HG03159 (cell line): Measurements from ENCODE around the gene FOLR1.

Experiments used
- ATAC-seq: cut with Tn5 transposase; IDR thresholded peaks from one replicate; pipeline ENCODE4 v1.9.1; 2021; ENCODE audit warnings: mild to moderate bottlenecking, moderate library complexity; ENCODE audit not compliant: unreplicated experiment

FOLR1 gene

DNA sequence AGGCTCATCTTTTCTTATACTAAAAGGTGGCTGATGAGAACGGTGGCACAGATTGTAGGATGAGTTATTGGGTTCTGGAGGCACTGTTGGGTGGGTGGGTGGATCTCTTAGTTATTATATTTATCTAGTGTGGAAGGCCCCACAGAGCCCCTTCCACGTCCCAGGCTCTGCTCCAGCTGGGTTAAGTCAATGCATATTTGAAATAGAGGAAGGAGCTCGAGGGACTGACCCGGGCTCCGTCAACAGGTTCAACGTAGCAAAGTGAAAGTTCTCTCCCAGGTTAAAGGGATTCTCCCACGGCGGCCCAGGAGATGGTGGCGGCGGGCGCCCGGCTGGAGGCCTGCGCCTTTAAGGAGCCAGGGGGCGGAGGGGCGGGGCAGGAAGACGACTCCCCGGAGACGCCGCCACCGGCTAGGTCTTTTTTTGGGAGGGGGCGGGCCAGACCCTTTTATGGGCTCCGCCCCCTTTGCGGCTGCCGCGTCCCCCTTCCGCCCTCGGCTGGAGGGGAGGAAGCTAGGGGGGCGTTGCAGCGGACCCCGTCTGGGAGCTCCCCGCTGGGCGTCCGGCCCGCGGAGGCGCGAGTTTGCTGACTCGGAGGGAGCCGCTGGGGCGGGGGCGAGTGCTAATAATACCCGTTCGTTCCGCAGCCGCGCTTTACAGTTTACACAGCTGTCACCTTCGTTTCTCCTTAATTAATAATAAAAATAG lies 31.1 kb downstream of the FOLR1 start:
- ATAC-seq = peak; percentile 62

DNA sequence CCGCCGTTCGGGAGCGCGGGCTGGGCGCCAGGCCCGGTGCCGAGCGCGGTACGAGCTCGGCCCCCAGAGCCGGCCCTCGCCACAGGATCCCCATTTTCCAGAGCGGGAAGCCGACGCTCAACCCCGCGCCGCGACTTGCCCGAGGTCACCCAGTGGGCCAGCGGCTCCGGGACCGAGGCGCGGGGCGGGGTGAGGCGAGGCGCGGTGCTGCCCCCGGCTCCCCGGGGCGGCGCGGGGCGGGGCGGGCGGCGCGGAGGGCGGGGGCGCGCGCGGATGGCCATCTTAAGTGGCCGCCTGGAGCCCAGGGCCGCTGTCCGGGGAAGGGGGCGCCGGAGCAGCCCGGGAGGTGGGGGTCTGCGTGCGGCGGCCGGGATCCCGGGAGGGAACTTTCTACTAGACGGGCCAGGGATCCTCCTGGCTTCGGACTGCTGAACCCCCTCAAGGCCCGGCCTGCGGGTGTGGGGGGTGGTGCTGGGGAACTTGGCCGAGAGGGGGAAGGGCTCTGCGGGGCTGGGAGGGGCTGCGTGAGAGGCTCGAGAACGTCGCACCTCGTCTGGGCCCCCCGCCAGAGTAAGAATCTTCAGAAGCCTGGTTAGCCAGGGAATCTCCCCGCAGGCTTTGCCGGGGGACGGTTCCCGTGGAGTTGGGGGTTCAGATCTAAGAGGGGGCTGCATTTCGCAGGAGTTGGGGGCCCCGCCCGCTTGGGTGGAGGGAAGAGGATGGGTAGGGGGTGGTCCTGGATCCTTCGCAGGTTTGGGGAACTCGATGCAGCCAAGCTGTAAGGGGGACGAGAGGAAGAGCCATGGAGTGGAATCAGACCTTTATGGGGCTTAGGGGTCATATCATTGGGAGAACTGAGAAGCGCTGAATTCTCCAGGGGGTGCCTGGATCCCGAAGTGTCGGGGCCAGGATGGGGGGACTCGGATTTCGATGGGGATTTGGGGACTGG lies 31.9 kb downstream of the FOLR1 start:
- peak; percentile 44 for ATAC-seq

DNA sequence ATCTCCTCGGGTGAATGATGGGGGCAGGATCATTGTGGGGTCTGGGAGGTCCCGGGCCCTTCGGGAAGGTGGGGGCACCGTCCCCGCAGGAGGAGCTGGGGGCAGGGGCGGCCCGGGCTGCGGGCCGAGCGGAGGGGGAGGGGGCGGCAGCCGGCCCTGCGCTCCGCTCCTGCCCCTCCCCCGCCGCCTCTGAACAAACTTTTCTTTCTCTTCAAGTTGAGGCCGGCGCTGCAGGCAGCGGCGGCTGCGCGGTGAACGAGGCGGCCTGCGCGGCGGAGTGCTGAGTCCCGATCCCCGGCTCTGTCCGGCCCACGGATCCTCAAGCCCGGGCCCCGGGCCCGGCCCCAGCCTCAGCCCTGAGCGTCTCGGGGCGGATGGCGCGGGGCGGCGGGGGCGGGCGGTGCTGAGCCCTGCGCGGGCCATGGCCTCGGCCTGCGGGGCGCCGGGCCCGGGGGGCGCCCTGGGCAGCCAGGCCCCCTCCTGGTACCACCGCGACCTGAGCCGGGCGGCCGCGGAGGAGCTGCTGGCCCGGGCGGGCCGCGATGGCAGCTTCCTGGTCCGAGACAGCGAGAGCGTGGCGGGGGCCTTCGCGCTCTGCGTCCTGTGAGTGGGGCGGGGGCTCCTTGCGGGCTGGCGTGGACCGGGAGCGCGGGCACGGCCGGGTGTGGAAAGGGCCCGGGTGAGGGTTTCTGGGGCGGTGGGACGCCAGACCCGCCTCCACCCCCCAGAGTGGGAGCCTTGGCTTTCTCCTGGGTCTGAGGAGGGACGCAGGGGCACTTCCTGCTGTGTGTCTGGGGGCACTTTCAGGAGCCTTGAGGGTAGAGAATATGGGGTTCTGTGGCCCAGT lies 32.8 kb downstream of the FOLR1 start, which contains the start of gene INPPL1:
INPPL1 (plus strand) TSS at position 204 of the 847 bp plus-strand sequence; CDS start at position 422, 218 bp downstream.
- ATAC-seq = no peak

DNA sequence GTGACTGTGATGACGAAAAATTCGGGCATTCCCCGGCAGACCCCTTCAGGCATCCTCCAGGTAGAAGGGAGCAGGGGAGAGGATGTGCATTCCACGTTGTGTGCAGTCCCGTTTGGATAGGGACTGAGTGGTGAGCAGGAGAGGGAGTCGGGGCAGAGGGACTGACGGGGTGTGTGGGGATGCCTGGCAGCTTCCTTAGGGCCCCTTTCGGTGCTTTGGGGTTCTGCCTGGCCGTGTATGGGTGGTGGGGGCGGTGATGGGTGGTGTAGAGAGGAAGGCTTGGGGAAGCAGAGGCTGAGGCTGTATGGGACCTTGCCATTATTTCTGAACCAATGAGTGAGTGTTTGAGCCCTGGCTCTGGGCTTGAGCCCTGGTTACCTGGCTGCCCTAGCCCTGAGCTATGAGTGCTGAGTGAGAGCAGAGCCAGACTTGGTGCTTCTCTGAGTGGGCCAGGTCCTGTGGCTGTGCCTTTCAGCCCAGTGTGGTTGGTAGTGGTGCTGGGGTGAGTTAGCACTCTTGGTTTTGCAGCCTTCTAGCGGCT lies 33.5 kb downstream of the FOLR1 start:
- ATAC-seq = no peak

DNA sequence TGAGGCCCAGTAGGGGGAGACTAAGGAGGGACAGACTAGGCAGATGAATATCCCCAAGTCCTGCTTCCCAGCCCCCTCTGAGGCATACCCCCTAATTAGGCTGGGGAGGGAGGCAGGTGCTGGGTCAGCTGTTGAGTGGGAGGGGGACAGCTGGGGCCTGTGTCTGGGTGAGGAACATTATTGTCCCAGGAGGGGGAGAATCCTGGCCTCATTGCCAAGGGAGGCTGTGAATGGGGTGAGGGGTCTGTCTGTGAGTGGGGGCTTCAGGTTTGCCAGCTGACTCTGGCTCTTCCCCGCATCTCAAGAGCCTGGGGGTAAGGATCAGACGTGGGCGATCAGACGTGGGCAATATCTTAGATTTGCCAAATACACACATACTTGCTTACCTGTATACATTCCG lies 34.8 kb downstream of the FOLR1 start:
- ATAC-seq = no peak

DNA sequence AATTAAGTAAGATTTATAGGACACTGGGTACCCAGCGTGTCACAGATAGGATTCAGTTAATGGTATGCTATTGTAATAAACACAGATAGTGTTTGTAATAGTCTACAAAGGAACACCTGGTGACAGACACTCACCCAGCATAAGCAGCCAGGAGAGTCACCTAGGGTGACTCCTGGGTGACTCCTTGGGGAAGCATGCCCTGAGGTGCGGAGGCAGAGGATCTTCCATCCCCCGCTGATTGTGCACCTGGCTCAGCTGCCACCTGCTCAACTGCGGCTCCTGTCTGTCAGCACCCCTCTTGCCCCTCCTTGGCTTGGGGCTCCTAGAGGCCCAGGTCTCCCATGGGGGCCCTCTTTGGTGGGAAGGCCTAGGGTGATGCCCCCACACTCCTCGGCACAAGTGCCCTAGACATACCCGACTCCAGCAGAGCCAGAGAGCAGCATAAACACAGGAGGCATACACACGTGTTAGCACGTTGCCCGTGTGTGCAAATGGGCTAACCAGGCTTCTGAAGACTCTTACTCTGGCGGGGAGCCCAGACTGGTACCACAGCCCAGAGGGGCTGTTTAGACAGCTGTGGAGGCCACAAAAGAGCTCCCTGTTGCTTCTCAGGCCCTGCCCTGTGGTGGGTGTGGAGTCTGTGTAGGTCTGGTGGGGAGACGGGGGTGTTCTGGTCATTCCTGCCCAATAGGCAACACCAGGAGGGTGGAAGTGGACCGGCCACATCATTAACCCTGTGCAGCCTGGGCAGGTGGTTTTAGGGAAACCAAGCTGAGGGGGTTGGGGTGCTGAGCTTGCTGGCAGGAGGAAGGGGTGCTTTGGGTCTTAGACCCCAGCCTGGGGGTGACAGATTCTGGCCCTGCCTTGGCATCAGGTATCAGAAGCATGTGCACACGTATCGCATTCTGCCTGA lies 35.6 kb downstream of the FOLR1 start:
- no peak for ATAC-seq

DNA sequence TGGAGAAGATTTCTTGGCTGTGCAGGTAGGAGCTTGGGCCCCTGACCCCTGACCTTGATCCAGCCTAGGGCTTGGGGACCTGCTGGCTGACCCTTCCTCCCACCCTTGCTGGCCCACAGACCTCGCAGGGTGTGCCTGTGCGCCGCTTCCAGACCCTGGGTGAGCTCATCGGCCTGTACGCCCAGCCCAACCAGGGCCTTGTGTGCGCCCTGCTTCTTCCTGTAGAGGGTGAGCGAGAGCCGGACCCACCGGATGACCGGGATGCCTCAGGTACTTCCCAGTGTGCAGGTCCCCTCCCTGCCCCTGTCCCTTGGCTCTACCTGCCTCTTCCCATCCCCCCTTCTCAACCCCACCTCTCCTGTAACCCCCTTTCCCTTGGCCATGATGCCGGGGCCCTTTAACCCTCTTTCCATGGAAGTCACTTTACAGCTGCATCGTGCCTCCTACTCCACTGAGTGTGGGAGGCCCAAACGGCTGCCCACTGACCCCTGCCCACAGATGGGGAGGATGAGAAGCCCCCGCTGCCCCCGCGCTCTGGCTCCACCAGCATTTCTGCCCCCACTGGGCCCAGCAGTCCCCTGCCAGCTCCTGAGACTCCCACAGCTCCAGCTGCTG lies 36.4 kb downstream of the FOLR1 start:
- ATAC-seq = no peak

DNA sequence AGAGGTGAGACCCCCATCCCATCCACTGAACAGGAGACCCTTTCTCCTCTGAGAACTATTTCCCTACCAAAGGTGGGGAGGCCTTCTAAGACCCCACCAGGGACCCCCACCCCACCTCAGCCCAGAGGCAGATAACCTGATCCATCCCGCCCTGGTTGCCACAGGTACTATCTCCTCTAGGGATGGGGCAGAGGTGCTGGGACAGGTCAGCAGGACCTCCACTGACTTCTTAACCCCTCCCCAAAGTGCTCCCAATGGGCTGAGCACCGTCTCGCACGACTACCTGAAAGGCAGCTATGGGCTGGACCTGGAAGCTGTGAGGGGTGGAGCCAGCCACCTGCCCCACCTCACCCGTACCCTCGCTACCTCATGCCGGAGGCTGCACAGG lies 36.9 kb downstream of the FOLR1 start:
- ATAC-seq = no peak

DNA sequence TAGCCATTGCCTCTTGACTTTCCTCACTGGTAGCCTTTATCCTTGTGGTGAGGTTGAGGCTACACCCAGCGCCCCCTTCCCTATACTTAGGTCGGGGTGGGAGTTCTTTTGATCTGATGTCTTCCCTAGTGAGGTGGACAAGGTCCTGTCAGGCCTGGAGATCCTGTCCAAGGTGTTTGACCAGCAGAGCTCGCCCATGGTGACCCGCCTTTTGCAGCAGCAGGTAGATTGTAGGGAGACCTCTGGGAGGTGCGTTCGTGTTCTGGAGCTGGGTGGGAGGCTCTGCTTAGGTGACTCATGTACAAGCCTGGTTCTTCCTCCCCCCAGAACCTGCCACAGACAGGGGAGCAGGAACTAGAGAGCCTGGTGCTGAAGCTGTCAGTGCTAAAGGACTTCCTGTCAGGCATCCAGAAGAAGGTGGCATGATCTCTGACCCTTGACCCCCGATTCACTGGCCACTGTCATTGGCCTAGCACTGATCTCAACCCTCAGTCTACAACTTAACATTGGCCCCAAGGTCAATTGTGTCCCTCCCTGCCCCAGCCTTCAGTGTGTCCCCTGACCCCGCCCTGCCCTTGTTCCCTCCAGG lies 37.5 kb downstream of the FOLR1 start:
- no peak for ATAC-seq

DNA sequence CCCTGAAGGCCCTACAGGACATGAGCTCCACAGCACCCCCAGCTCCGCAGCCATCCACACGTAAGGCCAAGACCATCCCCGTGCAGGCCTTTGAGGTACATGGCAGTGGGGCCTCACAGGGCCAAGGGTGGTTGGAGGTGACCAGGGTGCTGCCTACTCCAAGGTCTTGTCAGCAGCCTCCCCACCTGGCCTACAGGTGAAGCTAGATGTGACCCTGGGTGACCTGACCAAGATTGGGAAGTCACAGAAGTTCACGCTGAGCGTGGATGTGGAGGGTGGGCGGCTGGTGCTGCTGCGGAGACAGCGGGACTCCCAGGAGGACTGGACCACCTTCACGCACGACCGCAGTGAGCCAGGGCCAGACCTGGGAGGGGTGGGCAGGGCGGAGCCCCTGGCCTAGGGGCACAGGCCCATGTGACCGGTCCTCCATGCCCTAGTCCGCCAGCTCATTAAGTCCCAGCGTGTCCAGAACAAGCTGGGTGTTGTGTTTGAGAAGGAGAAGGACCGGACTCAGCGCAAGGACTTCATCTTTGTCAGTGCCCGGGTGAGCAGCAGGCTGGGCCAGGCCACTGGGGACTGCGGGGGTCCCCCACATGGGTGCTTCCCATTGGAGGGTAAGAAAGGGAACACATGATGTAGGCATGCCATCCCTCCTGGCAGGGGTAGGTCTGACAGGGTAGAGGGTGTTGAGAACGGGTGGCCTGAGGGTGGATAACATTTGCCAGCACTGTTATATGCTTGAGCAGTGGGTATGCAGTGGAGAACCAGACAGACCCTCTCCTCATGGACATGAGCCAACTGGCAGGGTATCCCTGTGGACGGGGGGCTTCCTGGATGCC lies 38.2 kb downstream of the FOLR1 start:
- ATAC-seq = no peak

DNA sequence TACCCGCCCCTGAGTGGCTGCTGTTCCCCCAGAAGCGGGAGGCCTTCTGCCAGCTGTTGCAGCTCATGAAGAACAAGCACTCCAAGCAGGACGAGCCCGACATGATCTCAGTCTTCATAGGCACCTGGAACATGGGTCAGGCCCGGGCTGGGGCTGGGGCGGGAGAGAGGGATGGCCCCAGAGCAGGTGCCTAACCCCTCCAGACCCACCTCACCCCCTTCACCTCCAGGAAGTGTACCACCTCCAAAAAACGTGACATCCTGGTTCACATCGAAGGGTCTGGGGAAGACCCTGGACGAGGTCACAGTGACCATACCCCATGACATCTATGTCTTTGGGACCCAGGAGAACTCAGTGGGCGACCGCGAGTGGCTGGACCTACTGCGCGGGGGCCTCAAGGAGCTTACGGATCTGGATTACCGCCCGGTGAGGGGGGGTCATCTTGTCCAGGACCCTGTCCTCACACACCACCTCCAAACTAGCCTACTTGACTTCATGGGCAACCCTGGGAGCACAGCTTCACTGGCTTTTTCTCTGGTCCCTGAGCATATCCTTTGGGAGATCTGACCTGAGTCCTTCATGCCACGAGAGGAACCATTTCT lies 38.9 kb downstream of the FOLR1 start:
- no peak for ATAC-seq

DNA sequence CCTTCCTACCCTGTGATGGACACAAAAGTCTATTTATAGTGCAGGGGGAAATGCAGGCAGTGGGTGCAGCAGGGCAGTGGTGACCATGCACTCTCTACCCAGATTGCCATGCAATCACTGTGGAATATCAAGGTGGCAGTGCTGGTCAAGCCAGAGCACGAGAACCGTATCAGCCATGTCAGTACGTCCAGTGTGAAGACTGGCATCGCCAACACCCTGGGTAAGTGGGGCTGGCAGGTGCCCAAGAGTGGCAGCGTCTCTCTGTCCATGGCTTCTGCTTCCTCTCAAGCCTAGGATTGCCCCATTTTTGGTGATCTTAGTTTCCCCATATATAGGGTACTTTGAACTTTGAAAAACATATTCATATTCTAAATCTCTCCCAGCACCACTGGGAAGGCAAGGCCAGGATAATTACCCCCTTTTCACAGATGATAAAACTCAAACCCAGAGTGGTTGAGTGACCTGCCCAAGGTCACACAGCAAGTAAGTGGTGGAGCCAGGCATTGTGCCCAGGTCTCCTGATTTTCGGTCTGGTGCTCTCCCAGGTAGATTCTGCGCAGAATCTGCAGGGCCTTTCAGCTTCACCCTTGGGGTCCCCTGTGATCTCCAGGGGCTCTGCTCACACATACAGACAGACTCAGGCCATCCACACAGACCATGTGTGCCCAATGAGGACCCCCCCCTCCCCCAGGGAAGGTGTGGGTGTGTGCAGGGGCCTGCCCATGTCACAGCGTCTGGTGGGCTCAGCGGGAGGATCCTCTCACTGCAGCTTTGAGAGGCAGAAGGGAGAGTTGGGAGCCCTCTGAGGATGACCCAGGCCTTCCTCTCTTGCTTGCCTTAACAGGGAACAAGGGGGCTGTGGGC lies 39.7 kb downstream of the FOLR1 start:
- no peak for ATAC-seq

DNA sequence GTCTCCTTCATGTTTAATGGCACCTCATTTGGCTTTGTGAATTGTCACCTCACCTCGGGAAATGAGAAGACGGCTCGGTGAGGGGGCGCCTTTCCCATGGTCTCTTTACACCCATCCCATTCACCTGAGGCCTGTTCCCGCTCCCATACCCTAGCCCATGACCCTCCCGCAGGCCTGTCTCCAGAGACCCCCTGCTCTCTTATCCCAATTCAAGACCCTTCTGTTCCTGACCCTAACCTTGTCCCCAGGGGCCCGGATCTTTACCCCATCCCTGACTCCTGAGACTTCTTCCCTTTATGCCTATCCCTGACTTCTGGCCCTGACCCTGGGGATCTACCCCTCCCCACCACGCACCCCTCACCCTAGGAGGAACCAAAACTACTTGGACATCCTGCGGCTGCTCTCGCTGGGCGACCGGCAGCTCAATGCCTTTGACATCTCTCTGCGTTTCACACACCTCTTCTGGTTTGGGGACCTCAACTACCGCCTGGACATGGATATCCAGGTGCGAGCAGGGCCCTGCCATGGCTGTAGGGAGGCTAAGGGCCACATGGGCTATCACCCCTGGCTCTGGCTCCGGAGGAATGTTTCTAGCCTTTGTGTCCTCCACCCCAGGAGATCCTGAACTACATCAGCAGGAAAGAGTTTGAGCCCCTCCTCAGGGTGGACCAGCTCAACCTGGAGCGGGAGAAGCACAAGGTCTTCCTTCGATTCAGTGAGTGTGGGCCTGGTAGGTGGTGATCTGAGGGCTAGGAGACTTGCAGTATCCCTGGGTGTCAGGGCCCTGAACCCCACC lies 40.5 kb downstream of the FOLR1 start:
- no peak for ATAC-seq

DNA sequence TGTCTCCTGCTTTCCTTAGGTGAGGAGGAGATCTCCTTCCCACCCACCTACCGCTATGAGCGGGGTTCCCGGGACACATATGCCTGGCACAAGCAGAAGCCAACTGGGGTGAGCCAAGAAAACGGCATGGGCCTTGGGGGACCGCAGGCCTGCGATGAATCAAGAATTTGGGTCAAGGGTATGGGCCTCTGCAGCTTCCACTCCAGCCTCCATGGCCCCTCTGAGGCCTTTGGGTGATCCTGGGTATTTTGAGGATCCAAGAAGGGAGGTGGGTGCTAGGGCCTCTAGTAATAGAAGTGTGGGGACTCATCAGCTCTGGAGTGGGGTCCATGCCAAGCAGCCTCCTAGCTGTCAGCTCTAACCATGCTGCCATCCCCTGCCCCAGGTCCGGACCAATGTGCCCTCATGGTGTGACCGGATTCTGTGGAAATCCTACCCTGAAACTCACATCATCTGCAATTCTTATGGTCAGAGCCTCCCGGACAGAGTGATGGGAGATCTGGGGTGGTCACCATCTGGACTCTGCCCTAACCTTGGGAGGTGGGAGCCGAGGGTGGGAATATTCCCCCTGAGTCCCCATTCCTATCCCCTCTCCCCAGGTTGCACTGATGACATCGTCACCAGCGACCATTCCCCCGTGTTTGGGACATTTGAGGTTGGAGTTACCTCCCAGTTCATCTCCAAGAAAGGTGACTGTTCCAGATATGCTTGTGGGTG lies 41.3 kb downstream of the FOLR1 start:
- ATAC-seq = no peak

DNA sequence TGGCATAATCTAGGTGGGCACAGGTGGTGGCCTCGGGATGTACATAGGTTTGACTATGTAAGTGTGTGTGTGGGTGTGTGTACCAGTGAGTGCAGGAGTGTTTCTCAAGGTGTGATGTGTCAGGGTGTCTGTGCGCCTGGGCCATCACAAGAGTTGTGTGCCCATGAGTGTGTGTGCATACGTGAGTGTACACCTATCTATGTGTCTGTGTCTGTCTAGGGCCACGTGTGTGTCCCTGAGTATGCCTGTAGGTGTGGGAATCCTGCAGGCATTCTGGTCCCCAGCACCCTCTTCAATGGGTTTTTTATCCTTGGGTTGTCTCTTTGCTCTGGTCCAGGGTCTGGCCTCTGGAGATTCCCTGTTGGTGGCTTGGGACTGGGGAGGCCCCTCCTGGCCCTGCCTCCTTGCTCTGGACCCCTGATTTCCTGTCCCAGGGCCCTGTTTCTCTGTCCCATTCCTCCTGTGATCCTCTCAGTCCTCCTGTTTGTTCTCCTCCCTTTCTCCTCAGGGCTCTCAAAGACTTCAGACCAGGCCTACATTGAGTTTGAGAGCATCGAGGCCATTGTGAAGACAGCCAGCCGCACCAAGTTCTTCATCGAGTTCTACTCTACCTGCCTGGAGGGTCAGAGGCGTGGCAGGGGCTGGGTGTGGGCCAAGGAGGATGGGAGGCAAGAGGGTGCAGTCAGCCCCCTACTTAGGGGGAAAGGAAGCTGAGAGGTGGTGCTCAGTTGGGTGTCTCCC lies 42.0 kb downstream of the FOLR1 start:
- ATAC-seq = no peak
